SU-DHL-6 (cell line): ENCODE measurements around the gene SLC5A5.

Experiments
- H2AFZ ChIP-seq: fragments of 200-600 bp; sonication (generic); 2 replicates; pipeline ENCODE4 v1.6.1; 2014; ENCODE audit warnings: low read depth, mild to moderate bottlenecking, moderate library complexity, mixed read lengths, antibody characterized with exemption, low read length; ENCODE audit not compliant: severe bottlenecking
- H3F3A ChIP-seq: fragments of 200-600 bp; shearing (Covaris generic); 2 replicates; pipeline ENCODE4 v1.6.0; 2016; ENCODE audit warnings: antibody characterized with exemption, mild to moderate bottlenecking; ENCODE audit not compliant: insufficient read depth
- H3K27ac ChIP-seq: fragments of 200-600 bp; sonication (generic); 2 replicates; pipeline ENCODE4 v1.5.1; 2016; ENCODE audit warnings: low read depth, mild to moderate bottlenecking, low read length, moderate library complexity, mixed read lengths
- H3K27me3 ChIP-seq: fragments of 200-600 bp; sonication (generic), shearing (Covaris generic); 2 replicates; pipeline ENCODE4 v1.6.0; 2014; ENCODE audit warnings: mild to moderate bottlenecking, low read length
- H3K36me3 ChIP-seq: fragments of 200-600 bp; sonication (generic); 2 replicates; pipeline ENCODE4 v1.6.1; 2014; ENCODE audit warnings: mild to moderate bottlenecking, low read length, mixed read lengths
- H3K4me2 ChIP-seq: fragments of 300-600, 200-600 bp; shearing (Covaris generic), sonication (generic); 2 replicates; pipeline ENCODE4 v1.6.0; 2014; ENCODE audit warnings: low read length, low read depth, mild to moderate bottlenecking; ENCODE audit not compliant: poor library complexity, severe bottlenecking
- H3K4me3 ChIP-seq: fragments of 200-600 bp; sonication (generic); 2 replicates; pipeline ENCODE4 v1.5.1; 2014; ENCODE audit warnings: antibody characterized with exemption, low read length, mild to moderate bottlenecking, mixed read lengths; ENCODE audit not compliant: insufficient read depth, poor library complexity, severe bottlenecking
- H3K79me2 ChIP-seq: fragments of 200-600 bp; sonication (generic); 2 replicates; pipeline ENCODE4 v1.6.1; 2014; ENCODE audit warnings: mild to moderate bottlenecking, low read length, moderate library complexity; ENCODE audit not compliant: insufficient read depth
- H3K9ac ChIP-seq: fragments of 200-600 bp; sonication (generic); 2 replicates; pipeline ENCODE4 v1.7.0; 2014; ENCODE audit warnings: mild to moderate bottlenecking, low read length
- H3K9me2 ChIP-seq: fragments of 200-600 bp; sonication (generic); replicated peaks from 2 replicates; pipeline ENCODE4 v1.6.1; 2014; ENCODE audit warnings: low read length; ENCODE audit not compliant: insufficient read depth
- H3K9me3 ChIP-seq: fragments of 200-600 bp; sonication (generic); 2 replicates; pipeline ENCODE4 v1.6.1; 2014; ENCODE audit warnings: low read length, mixed read lengths; ENCODE audit not compliant: insufficient read depth
- H4K20me1 ChIP-seq: fragments of 200-600 bp; sonication (generic); 2 replicates; pipeline ENCODE4 v1.6.1; 2014; ENCODE audit warnings: low read depth, mild to moderate bottlenecking, antibody characterized with exemption, low read length, moderate library complexity, mixed read lengths
- EZH2phosphoT487 ChIP-seq: fragments of 200-600 bp; sonication (generic), shearing (Covaris generic); conservative IDR thresholded peaks from 2 replicates; pipeline ENCODE4 v1.6.1; 2018; ENCODE audit warnings: mild to moderate bottlenecking, antibody characterized with exemption, low read length, moderate library complexity, mixed read lengths
- TF ChIP-seq, protein P1 (sequence below): fragments of 200-600 bp; sonication (generic); IDR thresholded peaks from one replicate; pipeline ENCODE4 v1.5.1; 2017; ENCODE audit warnings: antibody characterized with exemption, mild to moderate bottlenecking, low read length, moderate library complexity; ENCODE audit not compliant: insufficient read depth, poor library complexity, severe bottlenecking

The SLC5A5 gene

DNA sequence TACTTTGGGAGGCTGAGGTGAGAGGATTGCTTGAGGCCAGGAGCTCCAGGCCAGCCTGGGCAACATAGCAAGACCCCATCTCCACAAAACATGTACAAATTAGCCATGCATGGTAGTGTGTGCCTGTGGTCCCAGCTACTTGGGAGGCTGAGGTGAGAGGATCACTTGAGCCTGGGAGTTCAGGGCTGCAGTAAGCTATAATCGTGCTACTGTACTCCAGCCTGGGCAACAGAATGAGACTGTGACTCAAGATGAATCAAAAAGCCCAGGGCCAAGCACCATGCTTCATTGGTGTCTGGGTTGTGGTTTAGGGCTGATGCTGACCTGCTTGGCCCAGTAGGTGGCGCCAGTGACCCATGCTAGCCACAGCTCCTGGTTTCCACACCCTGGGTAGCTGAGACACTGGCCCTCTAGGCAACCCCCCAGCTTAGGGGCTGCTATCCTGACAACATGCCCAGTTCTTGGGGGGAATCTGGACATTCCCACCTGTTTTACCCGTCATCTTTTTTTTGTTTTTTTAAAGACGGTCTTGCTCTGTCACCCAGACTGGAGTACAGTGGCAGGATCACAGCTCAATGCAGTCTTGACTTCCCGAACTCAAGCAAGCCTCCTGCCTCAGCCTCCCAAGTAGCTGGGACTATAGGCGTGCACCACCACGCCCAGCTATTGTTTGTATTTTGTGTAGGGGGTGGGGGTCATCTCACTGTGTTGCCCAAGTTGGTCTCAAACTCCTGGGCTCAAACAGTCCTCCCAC lies 66.5 kb downstream of the SLC5A5 start:
- Histone ChIP-seq H3K27ac (no peak overlapping the region), H3K4me2 (no peak overlapping the region), H4K20me1 (no peaks in the 10 kb centered on the region), H3K9me2 (no peaks in the 10 kb centered on the region), H3F3A (no peaks in the 10 kb centered on the region), H3K9me3 (no peaks in the 10 kb centered on the region), H3K36me3 (no peaks in the 10 kb centered on the region), H3K27me3 (no peaks in the 10 kb centered on the region), H3K79me2 (peaks cover 9% of the 10 kb centered on the region), H3K9ac (no peak overlapping the region), H2AFZ (no peak overlapping the region), H3K4me3 (no peak overlapping the region)
- no peak for TF ChIP-seq EZH2phosphoT487
- TF ChIP-seq, protein P1, sequence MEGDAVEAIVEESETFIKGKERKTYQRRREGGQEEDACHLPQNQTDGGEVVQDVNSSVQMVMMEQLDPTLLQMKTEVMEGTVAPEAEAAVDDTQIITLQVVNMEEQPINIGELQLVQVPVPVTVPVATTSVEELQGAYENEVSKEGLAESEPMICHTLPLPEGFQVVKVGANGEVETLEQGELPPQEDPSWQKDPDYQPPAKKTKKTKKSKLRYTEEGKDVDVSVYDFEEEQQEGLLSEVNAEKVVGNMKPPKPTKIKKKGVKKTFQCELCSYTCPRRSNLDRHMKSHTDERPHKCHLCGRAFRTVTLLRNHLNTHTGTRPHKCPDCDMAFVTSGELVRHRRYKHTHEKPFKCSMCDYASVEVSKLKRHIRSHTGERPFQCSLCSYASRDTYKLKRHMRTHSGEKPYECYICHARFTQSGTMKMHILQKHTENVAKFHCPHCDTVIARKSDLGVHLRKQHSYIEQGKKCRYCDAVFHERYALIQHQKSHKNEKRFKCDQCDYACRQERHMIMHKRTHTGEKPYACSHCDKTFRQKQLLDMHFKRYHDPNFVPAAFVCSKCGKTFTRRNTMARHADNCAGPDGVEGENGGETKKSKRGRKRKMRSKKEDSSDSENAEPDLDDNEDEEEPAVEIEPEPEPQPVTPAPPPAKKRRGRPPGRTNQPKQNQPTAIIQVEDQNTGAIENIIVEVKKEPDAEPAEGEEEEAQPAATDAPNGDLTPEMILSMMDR = peak; percentile 73

DNA sequence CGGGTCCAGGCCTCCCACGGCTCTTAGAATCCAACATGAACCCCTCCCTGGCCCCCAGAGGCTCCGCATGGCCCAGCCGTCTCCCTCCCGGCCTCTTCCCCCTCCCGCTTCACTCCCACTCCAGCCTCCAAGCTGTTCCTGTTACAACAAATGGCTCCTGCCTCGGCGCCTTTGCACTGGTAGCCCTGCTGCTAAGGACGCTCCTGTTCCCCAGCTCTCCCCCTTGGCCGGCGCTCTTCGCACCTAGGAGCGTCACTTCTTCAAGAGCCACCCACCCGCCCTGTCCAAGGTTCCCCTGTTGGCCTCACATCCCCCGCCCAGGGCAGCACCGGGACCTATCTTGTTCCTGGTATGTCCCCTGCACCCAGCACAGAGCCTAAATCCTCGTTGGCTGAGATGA lies 70.4 kb downstream of the SLC5A5 start:
- Histone ChIP-seq H2AFZ (no peak overlapping the region), H3K9ac (no peak overlapping the region), H3K4me2 (no peak overlapping the region), H3K36me3 (no peaks in the 10 kb centered on the region), H4K20me1 (no peaks in the 10 kb centered on the region), H3K9me3 (no peaks in the 10 kb centered on the region), H3K4me3 (no peak overlapping the region), H3K27ac (no peak overlapping the region), H3K79me2 (no peaks in the 10 kb centered on the region), H3K27me3 (no peaks in the 10 kb centered on the region), H3F3A (peaks cover 11% of the 10 kb centered on the region), H3K9me2 (no peaks in the 10 kb centered on the region)
- no peak for TF ChIP-seq EZH2phosphoT487
- TF ChIP-seq, protein P1 = no peak

DNA sequence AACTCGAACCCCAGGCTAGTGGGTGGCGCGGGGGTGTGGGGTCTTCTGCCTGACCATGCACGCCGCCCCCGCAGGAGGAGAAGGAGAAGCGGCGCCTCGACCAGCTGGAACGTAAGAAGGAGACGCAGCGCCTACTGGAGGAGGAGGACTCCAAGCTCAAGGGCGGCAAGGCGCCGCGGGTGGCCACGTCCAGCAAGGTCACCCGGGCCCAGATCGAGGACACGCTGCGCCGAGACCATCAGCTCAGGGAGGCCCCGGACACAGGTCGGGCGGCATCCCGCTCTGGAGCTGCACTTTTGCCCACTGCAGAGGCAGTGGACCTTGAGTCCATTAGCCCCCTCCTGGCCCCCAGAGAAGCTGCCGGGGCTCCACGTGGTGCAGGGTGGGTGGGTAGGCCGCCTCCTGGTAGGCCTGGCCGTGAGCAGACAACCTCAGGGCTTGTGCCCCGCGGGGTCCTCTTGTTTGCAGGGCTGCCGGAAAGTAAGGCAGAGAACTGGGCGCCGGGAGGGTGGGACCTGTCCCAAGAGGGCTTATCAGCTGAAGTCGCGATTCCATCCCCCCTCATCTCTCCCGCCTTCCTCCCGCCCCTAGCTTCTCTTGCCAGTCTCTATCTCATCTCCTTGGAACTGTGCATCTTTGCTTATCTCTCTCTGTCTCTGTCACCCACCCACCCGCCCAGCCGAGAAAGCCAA lies 71.0 kb downstream of the SLC5A5 start:
- Histone ChIP-seq H3K79me2 (no peaks in the 10 kb centered on the region), H4K20me1 (no peaks in the 10 kb centered on the region), H3K9me2 (no peaks in the 10 kb centered on the region), H3K9ac (no peak overlapping the region), H3K4me2 (no peak overlapping the region), H3K27ac (no peak overlapping the region), H3K4me3 (no peak overlapping the region), H3K9me3 (no peaks in the 10 kb centered on the region), H3F3A (peaks cover 14% of the 10 kb centered on the region), H3K27me3 (no peaks in the 10 kb centered on the region), H2AFZ (no peak overlapping the region), H3K36me3 (no peaks in the 10 kb centered on the region)
- TF ChIP-seq, protein P1 = no peak
- no peak for TF ChIP-seq EZH2phosphoT487
